ENCODE results near the gene SLCO1C1.

The SLCO1C1 gene

DNA sequence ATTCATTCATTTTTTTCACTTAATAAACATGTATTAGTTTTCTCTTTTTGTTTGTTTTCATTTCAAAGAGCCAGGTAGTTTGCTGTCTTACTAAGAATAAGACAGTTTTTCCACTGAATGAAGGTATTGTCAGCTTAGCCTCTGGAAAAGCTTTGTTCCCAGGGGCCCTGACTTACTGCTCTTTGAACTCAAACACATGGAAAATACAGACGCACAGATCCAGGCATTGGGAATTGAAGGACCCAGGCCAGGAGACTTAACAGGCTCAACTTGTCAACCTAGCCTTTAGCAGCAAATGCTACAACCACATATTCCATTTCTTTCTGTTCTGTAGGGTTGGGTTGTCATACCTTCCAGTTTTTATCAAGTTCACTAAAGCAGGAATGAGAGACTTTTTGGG is 38.5 kb upstream of the SLCO1C1 start:
- no peaks in the 10 kb centered on the region for H3K4me1 ChIP-seq (ENCODE audit: control insufficient read depth, insufficient read depth, low read length)
- ChIA-PET CTCF (interaction anchor here (0.6 kb wide), 1 partner anchor 72 kb away, joined by 4 read pairs; no protein-coding TSS in a partner anchor), POLR2A (no interaction called here)
- no peaks in the 10 kb centered on the region for H3K9me3 ChIP-seq (ENCODE audit: control insufficient read depth, insufficient read depth, low read depth, low read length)
- no peak for TF ChIP-seq ZNF830 (tag by site-specific recombination; IDR thresholded peaks at IDR 0.05; ENCODE audit: low read depth)
- H3K4me3 ChIP-seq (ENCODE audit: low read depth, low read length): no peak overlapping the region
- no peak overlapping the region for H3K27ac ChIP-seq (ENCODE audit: extremely low read depth, low read depth, low read length)
- H3K36me3 ChIP-seq (ENCODE audit: control insufficient read depth in 2 of 2, insufficient read depth in 1 of 2, low read length in 2 of 2): no peaks in the 10 kb centered on the region

- Histone ChIP-seq H3K36me3 (ENCODE audit: control insufficient read depth in 2 of 2, insufficient read depth in 1 of 2, low read length in 2 of 2) (no peaks in the 10 kb centered on the region), H3K9me3 (ENCODE audit: control insufficient read depth, insufficient read depth, low read depth, low read length) (no peaks in the 10 kb centered on the region), H3K27ac (ENCODE audit: extremely low read depth, low read depth, low read length) (no peak overlapping the region), H3K4me3 (ENCODE audit: low read depth, low read length) (no peak overlapping the region), H3K4me1 (ENCODE audit: control insufficient read depth, insufficient read depth, low read length) (no peaks in the 10 kb centered on the region)
- ChIA-PET POLR2A (interaction anchor here (0.6 kb wide), 1 partner anchor 1839 kb away, joined by 3 read pairs; no protein-coding TSS in a partner anchor), CTCF (interaction anchor here (1.1 kb wide), 1 partner anchor 12 kb away, joined by 3 read pairs; no protein-coding TSS in a partner anchor)
- no peak for TF ChIP-seq ZNF354C (tag by site-specific recombination; IDR thresholded peaks at IDR 0.05; ENCODE audit: borderline replicate concordance, low read depth)
- TF ChIP-seq ZBTB48 (tag by site-specific recombination; IDR thresholded peaks at IDR 0.05): no peak
- no peak for TF ChIP-seq ZNF239 (tag by site-specific recombination; IDR thresholded peaks at IDR 0.05)
- TF ChIP-seq ZNF510 (tag by site-specific recombination; IDR thresholded peaks at IDR 0.05; ENCODE audit: insufficient replicate concordance): no peak
- no peak for TF ChIP-seq ZNF133 (tag by site-specific recombination; IDR thresholded peaks at IDR 0.05)
- no peak for TF ChIP-seq ZNF555 (tag by site-specific recombination; conservative IDR thresholded peaks at IDR 0.05)
- TF ChIP-seq ZNF391 (tag by site-specific recombination; IDR thresholded peaks at IDR 0.05; ENCODE audit: borderline replicate concordance, low read depth): no peak
- TF ChIP-seq ZNF501 (tag by site-specific recombination; IDR thresholded peaks at IDR 0.05): no peak
- TF ChIP-seq, protein P1, sequence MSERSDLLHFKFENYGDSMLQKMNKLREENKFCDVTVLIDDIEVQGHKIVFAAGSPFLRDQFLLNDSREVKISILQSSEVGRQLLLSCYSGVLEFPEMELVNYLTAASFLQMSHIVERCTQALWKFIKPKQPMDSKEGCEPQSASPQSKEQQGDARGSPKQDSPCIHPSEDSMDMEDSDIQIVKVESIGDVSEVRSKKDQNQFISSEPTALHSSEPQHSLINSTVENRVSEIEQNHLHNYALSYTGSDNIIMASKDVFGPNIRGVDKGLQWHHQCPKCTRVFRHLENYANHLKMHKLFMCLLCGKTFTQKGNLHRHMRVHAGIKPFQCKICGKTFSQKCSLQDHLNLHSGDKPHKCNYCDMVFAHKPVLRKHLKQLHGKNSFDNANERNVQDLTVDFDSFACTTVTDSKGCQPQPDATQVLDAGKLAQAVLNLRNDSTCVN (tag by site-specific recombination; optimal IDR thresholded peaks at IDR 0.05): no peak
- TF ChIP-seq, protein P2, sequence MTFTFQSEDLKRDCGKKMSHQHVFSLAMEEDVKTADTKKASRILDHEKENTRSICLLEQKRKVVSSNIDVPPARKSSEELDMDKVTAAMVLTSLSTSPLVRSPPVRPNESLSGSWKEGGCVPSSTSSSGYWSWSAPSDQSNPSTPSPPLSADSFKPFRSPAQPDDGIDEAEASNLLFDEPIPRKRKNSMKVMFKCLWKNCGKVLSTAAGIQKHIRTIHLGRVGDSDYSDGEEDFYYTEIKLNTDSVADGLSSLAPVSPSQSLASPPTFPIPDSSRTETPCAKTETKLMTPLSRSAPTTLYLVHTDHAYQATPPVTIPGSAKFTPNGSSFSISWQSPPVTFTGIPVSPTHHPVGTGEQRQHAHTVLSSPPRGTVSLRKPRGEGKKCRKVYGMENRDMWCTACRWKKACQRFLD (tag by site-specific recombination; IDR thresholded peaks at IDR 0.05): no peak
- no peak for TF ChIP-seq ZNF549 (tag by site-specific recombination; IDR thresholded peaks at IDR 0.05)
- no peak for TF ChIP-seq ZNF488 (tag by site-specific recombination; IDR thresholded peaks at IDR 0.05)
- TF ChIP-seq ZNF214 (tag by site-specific recombination; IDR thresholded peaks at IDR 0.05; ENCODE audit: borderline replicate concordance): no peak
- no peak for TF ChIP-seq ZNF248 (tag by site-specific recombination; IDR thresholded peaks at IDR 0.05)
- no peak for TF ChIP-seq GFI1B (tag by site-specific recombination; IDR thresholded peaks at IDR 0.05)
- TF ChIP-seq, protein P3, sequence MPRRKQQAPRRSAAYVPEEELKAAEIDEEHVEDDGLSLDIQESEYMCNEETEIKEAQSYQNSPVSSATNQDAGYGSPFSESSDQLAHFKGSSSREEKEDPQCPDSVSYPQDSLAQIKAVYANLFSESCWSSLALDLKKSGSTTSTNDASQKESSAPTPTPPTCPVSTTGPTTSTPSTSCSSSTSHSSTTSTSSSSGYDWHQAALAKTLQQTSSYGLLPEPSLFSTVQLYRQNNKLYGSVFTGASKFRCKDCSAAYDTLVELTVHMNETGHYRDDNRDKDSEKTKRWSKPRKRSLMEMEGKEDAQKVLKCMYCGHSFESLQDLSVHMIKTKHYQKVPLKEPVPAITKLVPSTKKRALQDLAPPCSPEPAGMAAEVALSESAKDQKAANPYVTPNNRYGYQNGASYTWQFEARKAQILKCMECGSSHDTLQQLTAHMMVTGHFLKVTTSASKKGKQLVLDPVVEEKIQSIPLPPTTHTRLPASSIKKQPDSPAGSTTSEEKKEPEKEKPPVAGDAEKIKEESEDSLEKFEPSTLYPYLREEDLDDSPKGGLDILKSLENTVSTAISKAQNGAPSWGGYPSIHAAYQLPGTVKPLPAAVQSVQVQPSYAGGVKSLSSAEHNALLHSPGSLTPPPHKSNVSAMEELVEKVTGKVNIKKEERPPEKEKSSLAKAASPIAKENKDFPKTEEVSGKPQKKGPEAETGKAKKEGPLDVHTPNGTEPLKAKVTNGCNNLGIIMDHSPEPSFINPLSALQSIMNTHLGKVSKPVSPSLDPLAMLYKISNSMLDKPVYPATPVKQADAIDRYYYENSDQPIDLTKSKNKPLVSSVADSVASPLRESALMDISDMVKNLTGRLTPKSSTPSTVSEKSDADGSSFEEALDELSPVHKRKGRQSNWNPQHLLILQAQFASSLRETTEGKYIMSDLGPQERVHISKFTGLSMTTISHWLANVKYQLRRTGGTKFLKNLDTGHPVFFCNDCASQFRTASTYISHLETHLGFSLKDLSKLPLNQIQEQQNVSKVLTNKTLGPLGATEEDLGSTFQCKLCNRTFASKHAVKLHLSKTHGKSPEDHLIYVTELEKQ (tag by site-specific recombination; IDR thresholded peaks at IDR 0.05; ENCODE audit: borderline replicate concordance): no peak
- TF ChIP-seq SP2 (tag by site-specific recombination; IDR thresholded peaks at IDR 0.05): no peak
- TF ChIP-seq ZNF174 (tag by site-specific recombination; IDR thresholded peaks at IDR 0.05): no peak
- no peak for TF ChIP-seq KLF10 (tag by site-specific recombination; IDR thresholded peaks at IDR 0.05)
- TF ChIP-seq ZNF16 (tag by site-specific recombination; IDR thresholded peaks at IDR 0.05; ENCODE audit: low read depth): no peak
These were observed 37.6 kb upstream of the SLCO1C1 start for GRCh38 chr12:20657496-20657895.
